ENCODE data around the gene HSH2D.

DNA sequence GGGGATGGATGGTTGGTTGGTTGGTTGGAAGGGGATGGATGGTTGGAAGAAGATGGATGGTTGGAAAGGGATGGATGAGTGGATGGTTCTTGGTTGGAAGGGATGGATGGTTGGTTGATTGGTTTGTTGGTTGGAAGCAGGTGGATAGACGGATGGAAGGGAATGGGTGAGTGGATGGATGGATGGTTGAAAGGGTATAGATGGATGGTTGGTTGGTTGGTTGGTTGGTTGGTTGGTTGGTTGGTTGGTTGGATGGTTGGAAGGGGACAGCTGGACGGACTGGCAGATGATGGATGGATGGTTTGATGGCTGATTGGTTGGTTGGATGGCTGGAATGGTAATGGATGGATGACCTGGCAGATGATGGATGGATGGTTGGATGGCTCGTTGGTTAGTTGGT is 11.8 kb upstream of the HSH2D start:
- TF ChIP-seq, protein P1, sequence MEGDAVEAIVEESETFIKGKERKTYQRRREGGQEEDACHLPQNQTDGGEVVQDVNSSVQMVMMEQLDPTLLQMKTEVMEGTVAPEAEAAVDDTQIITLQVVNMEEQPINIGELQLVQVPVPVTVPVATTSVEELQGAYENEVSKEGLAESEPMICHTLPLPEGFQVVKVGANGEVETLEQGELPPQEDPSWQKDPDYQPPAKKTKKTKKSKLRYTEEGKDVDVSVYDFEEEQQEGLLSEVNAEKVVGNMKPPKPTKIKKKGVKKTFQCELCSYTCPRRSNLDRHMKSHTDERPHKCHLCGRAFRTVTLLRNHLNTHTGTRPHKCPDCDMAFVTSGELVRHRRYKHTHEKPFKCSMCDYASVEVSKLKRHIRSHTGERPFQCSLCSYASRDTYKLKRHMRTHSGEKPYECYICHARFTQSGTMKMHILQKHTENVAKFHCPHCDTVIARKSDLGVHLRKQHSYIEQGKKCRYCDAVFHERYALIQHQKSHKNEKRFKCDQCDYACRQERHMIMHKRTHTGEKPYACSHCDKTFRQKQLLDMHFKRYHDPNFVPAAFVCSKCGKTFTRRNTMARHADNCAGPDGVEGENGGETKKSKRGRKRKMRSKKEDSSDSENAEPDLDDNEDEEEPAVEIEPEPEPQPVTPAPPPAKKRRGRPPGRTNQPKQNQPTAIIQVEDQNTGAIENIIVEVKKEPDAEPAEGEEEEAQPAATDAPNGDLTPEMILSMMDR (IDR thresholded peaks at IDR 0.05; ENCODE audit: low read depth, low read length): no peak
- TF ChIP-seq POLR2A (IDR thresholded peaks at IDR 0.05; ENCODE audit: extremely low read depth, insufficient read length): no peak

Measured in NB4 (cell line).